IMR-90 (cell line): ENCODE measurements around the gene EMSY. TPM values are rescaled to one million over a fixed set of nuclear protein-coding genes. Genes with fewer than 3 reads are reported as not detected.

Experiments used
- ATAC-seq: fragments of 200-7000 bp; cut with Tn5 transposase; 2 replicates; pipeline ENCODE4 v1.9.1; 2020; ENCODE audit warnings: low read depth, mild to moderate bottlenecking, moderate library complexity
- BruUV-seq: library from RNA; stranded (reverse); fragments of 400-500 nt; replicated peaks from 2 replicates; lab custom pipeline; 2021; lab: Mats Ljungman, UMichigan
- CTCF ChIA-PET: fragments of 300-600 bp; formaldehyde crosslinking; extraction: SDS; loops from one replicate; lab custom pipeline; 2021; ENCODE audit warnings: antibody characterized with exemption; lab: Yijun Ruan, JAX
- POLR2A ChIA-PET: fragments of 300-600 bp; sonication (Branson Sonifier 250); formaldehyde crosslinking; loops from one replicate; lab custom pipeline; 2022; ENCODE audit warnings: antibody characterized with exemption; ENCODE audit not compliant: unreplicated experiment; lab: Charles Lee
- DNase-seq: peaks from one replicate; pipeline ENCODE4 v3.0.0; 2013
- H2AFZ ChIP-seq: replicated peaks from 2 replicates; pipeline ENCODE3; 2013; ENCODE audit warnings: low read length, mild to moderate bottlenecking; ENCODE audit not compliant: poor library complexity
- H2AK5ac ChIP-seq: 2 replicates; pipeline ENCODE4 v1.6.1; 2013; ENCODE audit warnings: low read depth, low read length, inconsistent platforms
- H2AK9ac ChIP-seq: replicated peaks from 2 replicates; pipeline ENCODE3; 2013; ENCODE audit warnings: mild to moderate bottlenecking, low read depth, low read length, moderate library complexity; ENCODE audit not compliant: poor library complexity
- H2BK120ac ChIP-seq: 2 replicates; pipeline ENCODE4 v1.6.1; 2013; ENCODE audit warnings: low read depth, low read length, inconsistent platforms
- H2BK15ac ChIP-seq: 3 replicates; pipeline ENCODE4 v1.6.1; 2013; ENCODE audit warnings: low read depth, low read length, inconsistent platforms
- H2BK20ac ChIP-seq: 2 replicates; pipeline ENCODE4 v1.6.1; 2013; ENCODE audit warnings: low read depth, mild to moderate bottlenecking, inconsistent platforms, low read length, moderate library complexity
- H2BK5ac ChIP-seq: 2 replicates; pipeline ENCODE4 v1.6.1; 2013; ENCODE audit warnings: mild to moderate bottlenecking, low read depth, low read length, inconsistent platforms; ENCODE audit not compliant: poor library complexity, severe bottlenecking
- H3K14ac ChIP-seq: replicated peaks from 2 replicates; pipeline ENCODE4 v1.6.1; 2013; ENCODE audit warnings: low read depth, low read length, inconsistent platforms
- H3K18ac ChIP-seq: 2 replicates; pipeline ENCODE4 v1.6.1; 2013; ENCODE audit warnings: low read depth, low read length, control low read depth
- H3K23ac ChIP-seq: 2 replicates; pipeline ENCODE4 v1.6.1; 2013; ENCODE audit warnings: low read depth, low read length, inconsistent platforms
- H3K27ac ChIP-seq: 2 replicates; pipeline ENCODE4 v1.5.1; 2013; ENCODE audit warnings: mild to moderate bottlenecking, control low read depth, low read length; ENCODE audit not compliant: insufficient read depth
- H3K27me3 ChIP-seq: 2 replicates; pipeline ENCODE4 v1.6.1; 2013; ENCODE audit warnings: low read length; ENCODE audit not compliant: control insufficient read depth, insufficient read depth
- H3K36me3 ChIP-seq: 2 replicates; pipeline ENCODE4 v1.6.1; 2013; ENCODE audit warnings: low read length, mixed read lengths; ENCODE audit not compliant: control insufficient read depth, insufficient read depth
- H3K4ac ChIP-seq: 2 replicates; pipeline ENCODE4 v1.6.1; 2013; ENCODE audit warnings: low read depth, low read length, inconsistent platforms
- H3K4me1 ChIP-seq: 2 replicates; pipeline ENCODE4 v1.6.1; 2013; ENCODE audit warnings: low read length, mixed read lengths; ENCODE audit not compliant: control insufficient read depth, insufficient read depth
- H3K4me2 ChIP-seq: 2 replicates; pipeline ENCODE4 v1.6.1; 2013; ENCODE audit warnings: low read depth, mild to moderate bottlenecking, control low read depth, low read length, moderate library complexity
- H3K4me3 ChIP-seq: 2 replicates; pipeline ENCODE4 v1.5.1; 2013; ENCODE audit warnings: low read depth, mild to moderate bottlenecking, control low read depth, low read length, moderate library complexity; ENCODE audit not compliant: insufficient read depth
- H3K56ac ChIP-seq: 2 replicates; pipeline ENCODE4 v1.6.1; 2013; ENCODE audit warnings: low read length, inconsistent platforms; ENCODE audit not compliant: insufficient read depth; ENCODE audit errors: extremely low read depth
- H3K79me1 ChIP-seq, 2 experiments: 2 replicates each; pipeline ENCODE4 v1.6.1; 2013; ENCODE audit warnings: low read length in 2 of 2, inconsistent platforms in 1 of 2, low read depth in 1 of 2
- H3K9ac ChIP-seq: 2 replicates; pipeline ENCODE4 v1.6.1; 2013; ENCODE audit warnings: low read depth, low read length, control low read depth
- H3K9me1 ChIP-seq: 2 replicates; pipeline ENCODE4 v1.6.1; 2013; ENCODE audit warnings: low read length, inconsistent platforms; ENCODE audit not compliant: insufficient read depth
- H3K9me3 ChIP-seq: 2 replicates; pipeline ENCODE4 v1.6.1; 2013; ENCODE audit warnings: low read length; ENCODE audit not compliant: control insufficient read depth, insufficient read depth
- H4K20me1 ChIP-seq: 2 replicates; pipeline ENCODE4 v1.6.1; 2013; ENCODE audit warnings: low read length, inconsistent platforms; ENCODE audit not compliant: insufficient read depth
- H4K5ac ChIP-seq: 2 replicates; pipeline ENCODE4 v1.6.1; 2013; ENCODE audit warnings: mild to moderate bottlenecking, low read depth, low read length, control low read depth
- H4K8ac ChIP-seq, 2 experiments: 2 replicates each; pipeline ENCODE4 v1.6.1; 2013; ENCODE audit warnings: low read depth in 2 of 2, low read length in 2 of 2, control low read depth in 1 of 2, inconsistent platforms in 1 of 2
- H4K91ac ChIP-seq: 2 replicates; pipeline ENCODE4 v1.6.1; 2013; ENCODE audit warnings: low read depth, low read length, inconsistent platforms; ENCODE audit not compliant: insufficient read depth
- BHLHE40 ChIP-seq: fragments of 150-350 bp; IDR thresholded peaks from 2 replicates; pipeline ENCODE4 v1.6.1; 2016; ENCODE audit warnings: mild to moderate bottlenecking, low read depth, low read length
- CEBPB ChIP-seq: IDR thresholded peaks from 2 replicates; pipeline ENCODE4 v1.6.1; 2012; ENCODE audit warnings: low read depth, low read length, improper control_type of control experiment
- CTCF ChIP-seq: conservative IDR thresholded peaks from 2 replicates; pipeline ENCODE4 v1.5.1; 2012; ENCODE audit warnings: mild to moderate bottlenecking, low read depth, low read length, improper control_type of control experiment
- ELK1 ChIP-seq: fragments of 150-350 bp; IDR thresholded peaks from 2 replicates; pipeline ENCODE4 v1.6.1; 2016; ENCODE audit warnings: low read depth, mild to moderate bottlenecking, low read length, moderate library complexity, borderline replicate concordance
- FOS ChIP-seq: fragments of 150-350 bp; IDR thresholded peaks from 2 replicates; pipeline ENCODE4 v1.6.1; 2016; ENCODE audit warnings: low read depth, low read length
- MAZ ChIP-seq: IDR thresholded peaks from 2 replicates; pipeline ENCODE4 v1.6.1; 2012; ENCODE audit warnings: low read depth, mild to moderate bottlenecking, low read length, improper control_type of control experiment, moderate library complexity, borderline replicate concordance
- MXI1 ChIP-seq: IDR thresholded peaks from 2 replicates; pipeline ENCODE4 v1.6.1; 2012; ENCODE audit warnings: low read depth, mild to moderate bottlenecking, low read length, moderate library complexity, borderline replicate concordance
- NFE2L2 ChIP-seq: fragments of 150-350 bp; IDR thresholded peaks from 2 replicates; pipeline ENCODE4 v1.6.1; 2016; ENCODE audit warnings: low read depth, mild to moderate bottlenecking, low read length
- POLR2A ChIP-seq: IDR thresholded peaks from 2 replicates; pipeline ENCODE4 v1.6.1; 2012; ENCODE audit warnings: mild to moderate bottlenecking, low read depth, low read length
- RAD21 ChIP-seq: IDR thresholded peaks from 2 replicates; pipeline ENCODE4 v1.6.1; 2012; ENCODE audit warnings: low read length, improper control_type of control experiment
- RCOR1 ChIP-seq: IDR thresholded peaks from 2 replicates; pipeline ENCODE4 v1.6.1; 2012; ENCODE audit warnings: mild to moderate bottlenecking, low read length, improper control_type of control experiment; ENCODE audit not compliant: insufficient replicate concordance
- RFX5 ChIP-seq: IDR thresholded peaks from 2 replicates; pipeline ENCODE4 v1.8.0; 2012; ENCODE audit warnings: low read depth, mild to moderate bottlenecking, low read length, moderate library complexity
- SMC3 ChIP-seq: fragments of 150-350 bp; IDR thresholded peaks from 2 replicates; pipeline ENCODE4 v1.6.1; 2016; ENCODE audit warnings: low read depth, mild to moderate bottlenecking, antibody characterized with exemption, low read length, moderate library complexity
- USF2 ChIP-seq: fragments of 150-350 bp; IDR thresholded peaks from 2 replicates; pipeline ENCODE4 v1.6.1; 2017; ENCODE audit warnings: mild to moderate bottlenecking, antibody characterized with exemption, low read length, low read depth
- WGBS, 2 experiments: methylation state at CpG; one replicate each; pipeline versions ENCODE4 v1.1.5 to v1.1.7; 2013; ENCODE audit warnings: missing lambda C conversion rate in 2 of 2; ENCODE audit not compliant: insufficient read length in 1 of 2; ENCODE audit errors: extremely low coverage in 2 of 2; 5-methylcytosine and 5-hydroxymethylcytosine counted together
- dilution Hi-C: fragments of 300-500 bp; cut with HindIII; formaldehyde crosslinking; loops from one replicate; pipeline ENCODE4 v1.14.3; 2018; ENCODE audit warnings: low sequenced_read_pairs; ENCODE audit not compliant: unreplicated experiment
- in situ Hi-C: fragments of 300-500 bp; cut with MboI; formaldehyde crosslinking; loops from 3 replicates; pipeline ENCODE4 v1.14.3; 2019; ENCODE audit warnings: low sequenced_read_pairs, inconsistent platforms, mixed read lengths
- intact Hi-C: fragments of 100-400 bp; cut with micrococcal nuclease; formaldehyde crosslinking; loops from 2 replicates; pipeline ENCODE4 v1.10.0; 2022
- polyA plus RNA-seq, 3 experiments: library from polyadenylated mRNA; depleted of rRNA; stranded (reverse); fragments of >200 nt; gene quantifications; 2 replicates each; pipeline ENCODE4 v1.2.3, GENCODE V29; 2012; ENCODE audit warnings: low replicate concordance in 1 of 3
- total RNA-seq: library from RNA; depleted of rRNA; stranded (reverse); fragments of >200 nt; gene quantifications from 2 replicates; pipeline ENCODE4 v1.2.3, GENCODE V29; 2012

EMSY gene
- total and polyA plus RNA-seq, 2 of the 4 experiments (the other 2 are of a cell fraction) = 14.1 to 22.0 TPM

- dilution Hi-C loops = no loop called here
- no peaks in the 10 kb centered on the region for H3K36me3 ChIP-seq
- TF ChIP-seq CTCF (no peak), MXI1 (no peak), CEBPB (no peak), RCOR1 (no peak), RFX5 (no peak), MAZ (no peak), BHLHE40 (no peak), FOS (no peak), ELK1 (no peak), NFE2L2 (no peak), RAD21 (no peak), SMC3 (no peak), USF2 (no peak), POLR2A (no peak)
- no peak overlapping the region for H2AK5ac ChIP-seq
- no peak for ATAC-seq
- H3K9ac ChIP-seq = no peak overlapping the region
- H3K9me3 ChIP-seq = no peaks in the 10 kb centered on the region
- no peak overlapping the region for H3K23ac ChIP-seq
- H4K20me1 ChIP-seq = no peaks in the 10 kb centered on the region
- H3K27me3 ChIP-seq = 0 out of 2 replicates have a peak, but pooled peaks cover 1% of the 10 kb centered on the region
- no peak overlapping the region for H3K18ac ChIP-seq
- in situ Hi-C loops = no loop called here
- H3K4me3 ChIP-seq = no peak overlapping the region
- no peaks in the 10 kb centered on the region for H3K79me1 ChIP-seq
- intact Hi-C loops = no loop called here
- H4K8ac ChIP-seq = no peak overlapping the region
- no peak overlapping the region for H2BK5ac ChIP-seq
- BruUV-seq = no TSS peak
- no peak overlapping the region for H2AFZ ChIP-seq
- ChIA-PET POLR2A (no interaction called here), CTCF (no interaction called here)
- no peak overlapping the region for H2BK20ac ChIP-seq
- H3K14ac ChIP-seq = no peak overlapping the region
- no peak overlapping the region for H2BK120ac ChIP-seq
- DNase-seq = no peak
- H2AK9ac ChIP-seq = no peak overlapping the region
- H3K4ac ChIP-seq = no peak overlapping the region
- peaks cover 4% of the 10 kb centered on the region; the same call in 1 of the 2 replicates for H3K9me1 ChIP-seq
- no peak overlapping the region for H3K4me2 ChIP-seq
- no peak overlapping the region for H4K91ac ChIP-seq
- H3K56ac ChIP-seq = no peak overlapping the region
- H4K5ac ChIP-seq = no peak overlapping the region
- no CpG with 5 or more reads among the region's 10 CpGs for WGBS, 2 experiments
- peaks cover 15% of the 10 kb centered on the region for H3K4me1 ChIP-seq
- H3K27ac ChIP-seq = no peak overlapping the region
- H2BK15ac ChIP-seq = no peak overlapping the region
Measured at GRCh38 chr11:76600124-76600655, 155.4 kb downstream of the EMSY start.
